D721Med (cell line): ENCODE results near the gene EGF.
"Not testable (repeated sequence)": the region's sequence is repeated elsewhere in the genome, so short reads cannot be mapped to it uniquely, and the experiment has no call there.

ENCODE experiments used
- DNase-seq: peaks from one replicate; pipeline ENCODE4 v3.0.0; 2011; ENCODE audit warnings: low spot score; ENCODE audit not compliant: insufficient read length
- FAIRE-seq: peaks from 2 replicates; lab custom pipeline; 2011; peaks lifted over from hg19 to GRCh38; lab: Jason Lieb, UNC
- CTCF ChIP-seq: IDR thresholded peaks from 2 replicates; pipeline ENCODE4 v1.5.1; 2012; ENCODE audit warnings: mild to moderate bottlenecking, control low read depth; ENCODE audit not compliant: insufficient read depth; ENCODE audit errors: missing control alignments

Gene EGF

GRCh38 chr4:109930872-109931271, 18.2 kb downstream of the EGF start:
- DNase-seq (no peak), FAIRE-seq (no peak)
- TF ChIP-seq CTCF, result no peak

- no peak for FAIRE-seq
- DNase-seq, result no peak
Measured at GRCh38 chr4:109931318-109931717, 18.6 kb downstream of the EGF start.

DNA sequence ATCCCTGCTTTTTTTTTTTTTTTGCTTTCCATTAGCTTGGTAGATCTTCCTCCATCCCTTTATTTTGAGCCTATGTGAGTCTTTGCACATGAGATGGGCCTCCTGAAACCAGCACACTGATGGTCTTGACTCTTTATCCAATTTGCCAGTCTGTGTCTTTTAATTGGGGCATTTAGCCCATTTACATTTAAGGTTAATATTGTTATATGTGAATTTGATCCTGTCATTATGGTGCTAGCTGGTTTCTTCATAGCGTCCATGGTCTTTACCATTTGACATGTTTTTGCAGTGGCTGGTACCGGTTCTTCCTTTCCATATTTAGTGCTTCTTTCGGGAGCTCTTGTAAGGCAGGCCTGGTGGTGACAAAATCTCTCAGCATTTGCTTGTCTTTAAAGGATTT, 24.7 kb downstream of the EGF start:
- DNase-seq, FAIRE-seq: not testable (repeated sequence)

More at GRCh38 chr4:109931318-109931717, 18.6 kb downstream of the EGF start:
- TF ChIP-seq CTCF, result no peak

GRCh38 chr4:109939190-109939589, 26.5 kb downstream of the EGF start:
- DNase-seq (no peak), FAIRE-seq (no peak)
- TF ChIP-seq CTCF, result no peak

GRCh38 chr4:109942292-109942926, 29.7 kb downstream of the EGF start:
- no peak for FAIRE-seq
- no peak for TF ChIP-seq CTCF
- no peak for DNase-seq

DNA sequence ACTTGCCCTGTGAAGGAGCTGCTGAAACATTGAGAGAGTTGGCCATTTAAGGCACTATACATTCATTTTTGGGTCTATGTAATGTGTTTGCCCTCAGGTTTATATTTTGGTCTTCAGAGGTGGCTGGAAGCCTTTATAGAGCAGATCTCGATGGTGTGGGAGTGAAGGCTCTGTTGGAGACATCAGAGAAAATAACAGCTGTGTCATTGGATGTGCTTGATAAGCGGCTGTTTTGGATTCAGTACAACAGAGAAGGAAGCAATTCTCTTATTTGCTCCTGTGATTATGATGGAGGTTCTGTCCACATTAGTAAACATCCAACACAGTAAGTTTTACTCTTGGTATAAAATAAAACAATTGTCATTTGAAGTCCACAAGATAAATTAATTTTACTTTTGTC, 31.1 kb downstream of the EGF start:
- no peak for TF ChIP-seq CTCF
- FAIRE-seq (no peak), DNase-seq (no peak)

DNA sequence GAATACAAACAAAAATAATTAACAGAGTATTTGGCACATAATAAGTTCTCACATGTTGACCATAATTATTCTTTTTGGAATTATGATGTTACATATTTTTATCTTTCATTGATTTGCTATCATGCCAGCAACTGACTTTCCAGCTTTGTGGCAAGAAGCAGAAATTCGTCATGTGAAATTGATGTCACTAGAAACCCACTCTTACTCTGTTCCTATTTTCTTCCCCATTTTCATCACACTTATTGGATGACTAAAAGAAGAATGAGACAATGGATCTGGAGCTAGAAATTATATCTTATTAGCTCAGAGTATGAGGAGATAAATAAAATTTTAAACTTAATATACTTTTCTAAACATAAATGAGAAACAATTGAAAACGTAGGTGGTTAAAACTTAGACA, 31.9 kb downstream of the EGF start:
- no peak for FAIRE-seq
- no peak for DNase-seq
- TF ChIP-seq CTCF, result no peak

DNA sequence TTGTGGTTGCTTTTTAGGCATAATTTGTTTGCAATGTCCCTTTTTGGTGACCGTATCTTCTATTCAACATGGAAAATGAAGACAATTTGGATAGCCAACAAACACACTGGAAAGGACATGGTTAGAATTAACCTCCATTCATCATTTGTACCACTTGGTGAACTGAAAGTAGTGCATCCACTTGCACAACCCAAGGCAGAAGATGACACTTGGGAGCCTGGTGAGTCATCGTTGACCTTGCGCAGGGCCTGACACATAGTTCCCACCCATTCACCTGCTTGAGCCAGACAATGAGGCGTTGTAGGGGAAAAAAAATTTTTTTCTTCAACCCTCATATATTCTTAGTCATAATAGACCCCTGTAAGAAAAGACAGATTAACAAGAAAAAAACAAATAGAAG, 32.4 kb downstream of the EGF start:
- TF ChIP-seq CTCF, result no peak
- no peak for FAIRE-seq
- no peak for DNase-seq
